ENCODE measurements around the gene DAB2IP.

DAB2IP gene

DNA sequence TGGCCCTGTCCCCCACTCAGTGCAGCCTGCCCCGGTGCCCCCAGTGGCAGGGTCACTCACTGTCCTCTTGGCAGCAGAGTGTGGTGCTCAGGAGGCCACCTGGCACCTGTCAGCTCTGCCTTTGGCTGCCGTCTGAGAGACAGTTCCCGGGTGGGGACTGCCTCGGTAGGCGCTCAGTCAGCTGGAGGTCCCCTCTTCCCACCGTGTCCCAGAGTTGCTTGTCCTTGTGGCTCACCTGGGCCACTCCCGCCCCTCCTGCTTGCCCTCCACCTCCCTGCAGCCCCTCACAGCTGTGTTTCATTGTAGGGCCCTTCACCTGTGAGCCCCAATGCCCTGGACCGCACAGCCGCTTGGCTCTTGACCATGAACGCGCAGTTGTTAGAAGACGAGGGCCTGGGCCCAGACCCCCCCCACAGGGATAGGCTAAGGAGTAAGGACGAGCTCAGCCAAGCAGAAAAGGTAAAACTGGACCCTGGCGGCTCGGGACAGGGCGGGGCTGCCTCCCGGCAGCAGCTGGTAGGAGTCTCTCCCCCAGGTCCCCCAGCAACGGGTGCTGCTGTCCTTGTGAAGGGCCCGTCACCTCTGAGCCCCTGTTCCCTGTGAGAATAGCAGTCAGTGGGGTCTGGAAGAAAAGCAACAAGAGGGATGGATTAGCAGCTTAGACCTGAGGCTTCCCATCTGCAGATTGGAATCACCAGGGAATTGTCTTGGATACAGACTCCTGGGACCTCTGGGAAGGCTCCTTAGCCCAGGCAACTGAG lies 122.7 kb downstream of the DAB2IP start:
- H3K23ac ChIP-seq (ENCODE audit: low read depth, low read length, poor library complexity) = peak overlapping the region; percentile 67
- H2BK12ac ChIP-seq (ENCODE audit: low read length) = no peak overlapping the region
- no peak overlapping the region for H2BK15ac ChIP-seq (ENCODE audit: low read length)
- no peak overlapping the region for H3K27ac ChIP-seq (replicated peaks; ENCODE audit: low read length)
- no peak overlapping the region for H2BK5ac ChIP-seq (ENCODE audit: low read length)
- H3K4me1 ChIP-seq (ENCODE audit: control insufficient read depth in 2 of 2, insufficient read depth in 1 of 2, low read depth in 1 of 2, low read length in 2 of 2) = peaks cover 0 to 1% of the 10 kb centered on the region in 2 donors
- H3K9me3 ChIP-seq (replicated peaks in 1 of 2; ENCODE audit: control insufficient read depth in 2 of 2, insufficient read depth in 1 of 2, low read depth in 1 of 2, low read length in 2 of 2) = peaks cover 0 to 17% of the 10 kb centered on the region in 2 donors
- H3K14ac ChIP-seq (ENCODE audit: low read length) = no peak overlapping the region
- H2BK120ac ChIP-seq (ENCODE audit: low read depth, low read length) = no peak overlapping the region
- no peak overlapping the region for H3K9ac ChIP-seq (ENCODE audit: low read depth, low read length, poor library complexity)
- H4K8ac ChIP-seq (ENCODE audit: low read depth, low read length) = no peak overlapping the region
- H3K4ac ChIP-seq (ENCODE audit: low read length) = no peak overlapping the region
- H3K4me2 ChIP-seq (ENCODE audit: insufficient read depth, low read length, poor library complexity, severe bottlenecking) = no peak overlapping the region
- H3K79me1 ChIP-seq (ENCODE audit: low read depth, low read length) = peaks cover 3% of the 10 kb centered on the region
- H3K27me3 ChIP-seq (ENCODE audit: control insufficient read depth in 3 of 3, insufficient read depth in 3 of 3, low read depth in 1 of 3, low read length in 3 of 3) = no peaks in the 10 kb centered on the region
- no peak overlapping the region for H3K4me3 ChIP-seq (ENCODE audit: low read length in 2 of 2)
- H4K91ac ChIP-seq (ENCODE audit: low read depth, low read length, poor library complexity) = no peak overlapping the region
- H2AFZ ChIP-seq (ENCODE audit: low read length) = no peak overlapping the region
- peaks cover 53 to 95% of the 10 kb centered on the region in 2 donors for H3K36me3 ChIP-seq (replicated peaks in 1 of 2; ENCODE audit: control insufficient read depth in 2 of 2, insufficient read depth in 2 of 2, low read length in 2 of 2)
- no peak for DNase-seq (ENCODE audit: low spot score)
- H2AK5ac ChIP-seq (ENCODE audit: low read depth, low read length) = no peak overlapping the region
- no CpG with 5 or more reads among the region's 19 CpGs for WGBS, 2 donors (ENCODE audit: extremely low coverage in 2 of 2, insufficient read length in 2 of 2, insufficient replicate concordance in 1 of 2)
- no peak overlapping the region for H3K18ac ChIP-seq (ENCODE audit: low read length)

DNA sequence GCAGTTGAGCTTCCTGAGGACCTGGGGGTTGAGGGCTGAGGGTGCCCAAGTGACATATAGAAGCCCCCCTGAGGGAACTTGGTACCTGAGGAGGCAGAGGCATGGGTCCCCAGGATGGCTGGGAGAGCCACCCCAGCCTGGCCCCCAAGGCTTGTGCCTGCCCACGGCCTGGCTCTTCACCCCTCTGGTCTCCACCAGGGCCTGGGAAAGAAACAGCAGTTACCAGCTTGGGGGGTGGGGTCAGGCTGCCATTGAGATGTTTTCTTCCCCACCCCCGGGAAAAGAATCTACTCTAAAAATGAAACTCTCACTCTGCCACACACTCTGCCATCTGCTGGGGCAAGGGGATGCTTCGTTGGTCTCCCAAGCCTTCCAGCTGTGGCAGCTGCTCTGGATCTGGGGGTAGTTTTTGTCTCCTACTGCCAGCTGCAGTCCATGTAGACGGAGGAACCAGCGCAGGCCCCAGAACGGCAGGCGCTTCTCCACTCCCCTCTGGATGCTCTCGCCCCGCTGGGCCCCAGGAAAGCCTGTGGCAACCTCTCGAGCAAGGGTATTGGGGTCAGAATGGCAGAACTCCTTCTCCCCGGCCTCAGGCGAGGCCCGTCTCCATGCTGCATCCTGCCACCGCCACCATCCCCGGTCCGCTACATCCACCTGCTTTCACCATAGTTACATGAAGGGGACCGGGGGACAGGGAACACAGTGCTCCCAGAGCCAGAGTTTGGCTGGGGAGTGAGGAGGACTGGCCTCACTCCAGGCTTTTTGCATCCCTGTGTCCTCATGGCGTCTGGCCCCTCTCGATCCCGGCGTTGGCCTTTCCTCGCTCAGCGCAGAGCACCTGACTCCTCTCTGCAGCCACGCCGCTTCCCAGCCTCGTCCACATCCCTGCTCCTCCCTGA lies 123.5 kb downstream of the DAB2IP start:
- Histone ChIP-seq H3K27me3 (ENCODE audit: control insufficient read depth in 3 of 3, insufficient read depth in 3 of 3, low read depth in 1 of 3, low read length in 3 of 3) (no peaks in the 10 kb centered on the region), H3K14ac (ENCODE audit: low read length) (no peak overlapping the region), H2BK120ac (ENCODE audit: low read depth, low read length) (no peak overlapping the region), H3K27ac (replicated peaks; ENCODE audit: low read length) (no peak overlapping the region), H3K4me2 (ENCODE audit: insufficient read depth, low read length, poor library complexity, severe bottlenecking) (no peak overlapping the region), H2BK15ac (ENCODE audit: low read length) (no peak overlapping the region), H2BK5ac (ENCODE audit: low read length) (no peak overlapping the region), H2AK5ac (ENCODE audit: low read depth, low read length) (no peak overlapping the region), H4K8ac (ENCODE audit: low read depth, low read length) (no peak overlapping the region), H3K36me3 (replicated peaks in 1 of 2; ENCODE audit: control insufficient read depth in 2 of 2, insufficient read depth in 2 of 2, low read length in 2 of 2) (peaks cover 45 to 87% of the 10 kb centered on the region in 2 donors), H3K4ac (ENCODE audit: low read length) (no peak overlapping the region), H3K9ac (ENCODE audit: low read depth, low read length, poor library complexity) (no peak overlapping the region), H2BK12ac (ENCODE audit: low read length) (no peak overlapping the region), H4K91ac (ENCODE audit: low read depth, low read length, poor library complexity) (no peak overlapping the region), H3K79me1 (ENCODE audit: low read depth, low read length) (peaks cover 3% of the 10 kb centered on the region), H3K4me3 (ENCODE audit: low read length in 2 of 2) (peak overlapping the region in 1 of 2 donors; percentile 3), H3K9me3 (replicated peaks in 1 of 2; ENCODE audit: control insufficient read depth in 2 of 2, insufficient read depth in 1 of 2, low read depth in 1 of 2, low read length in 2 of 2) (peaks cover 0 to 17% of the 10 kb centered on the region in 2 donors), H3K4me1 (ENCODE audit: control insufficient read depth in 2 of 2, insufficient read depth in 1 of 2, low read depth in 1 of 2, low read length in 2 of 2) (peaks cover 2 to 7% of the 10 kb centered on the region in 2 donors), H3K23ac (ENCODE audit: low read depth, low read length, poor library complexity) (no peak overlapping the region), H2AFZ (ENCODE audit: low read length) (no peak overlapping the region), H3K18ac (ENCODE audit: low read length) (no peak overlapping the region)
- no peak for DNase-seq (ENCODE audit: low spot score)
- no CpG with 5 or more reads among the region's 26 CpGs for WGBS, 2 donors (ENCODE audit: extremely low coverage in 2 of 2, insufficient read length in 2 of 2, insufficient replicate concordance in 1 of 2)

- Histone ChIP-seq H3K4me1 (ENCODE audit: control insufficient read depth in 2 of 2, insufficient read depth in 1 of 2, low read depth in 1 of 2, low read length in 2 of 2) (peaks cover 2 to 14% of the 10 kb centered on the region in 2 donors), H3K9ac (ENCODE audit: low read depth, low read length, poor library complexity) (no peak overlapping the region), H2BK5ac (ENCODE audit: low read length) (no peak overlapping the region), H3K27ac (replicated peaks; ENCODE audit: low read length) (no peak overlapping the region), H3K27me3 (ENCODE audit: control insufficient read depth in 3 of 3, insufficient read depth in 3 of 3, low read depth in 1 of 3, low read length in 3 of 3) (no peaks in the 10 kb centered on the region), H4K91ac (ENCODE audit: low read depth, low read length, poor library complexity) (no peak overlapping the region), H2BK12ac (ENCODE audit: low read length) (no peak overlapping the region), H3K14ac (ENCODE audit: low read length) (no peak overlapping the region), H2BK15ac (ENCODE audit: low read length) (no peak overlapping the region), H3K79me1 (ENCODE audit: low read depth, low read length) (peaks cover 7% of the 10 kb centered on the region), H3K23ac (ENCODE audit: low read depth, low read length, poor library complexity) (no peak overlapping the region), H4K8ac (ENCODE audit: low read depth, low read length) (no peak overlapping the region), H3K4me2 (ENCODE audit: insufficient read depth, low read length, poor library complexity, severe bottlenecking) (no peak overlapping the region), H3K18ac (ENCODE audit: low read length) (no peak overlapping the region), H3K4me3 (ENCODE audit: low read length in 2 of 2) (no peak overlapping the region), H2AFZ (ENCODE audit: low read length) (no peak overlapping the region), H2AK5ac (ENCODE audit: low read depth, low read length) (no peak overlapping the region), H3K9me3 (replicated peaks in 1 of 2; ENCODE audit: control insufficient read depth in 2 of 2, insufficient read depth in 1 of 2, low read depth in 1 of 2, low read length in 2 of 2) (peaks cover 0 to 17% of the 10 kb centered on the region in 2 donors), H2BK120ac (ENCODE audit: low read depth, low read length) (no peak overlapping the region), H3K4ac (ENCODE audit: low read length) (no peak overlapping the region), H3K36me3 (replicated peaks in 1 of 2; ENCODE audit: control insufficient read depth in 2 of 2, insufficient read depth in 2 of 2, low read length in 2 of 2) (peaks cover 41 to 85% of the 10 kb centered on the region in 2 donors)
- WGBS, 2 donors (ENCODE audit: extremely low coverage in 2 of 2, insufficient read length in 2 of 2, insufficient replicate concordance in 1 of 2) = no CpG with 5 or more reads among the region's 23 CpGs
- no peak for DNase-seq (ENCODE audit: low spot score)
Observed at GRCh38 chr9:121776001-121776738, 124.7 kb downstream of the DAB2IP start.
